Ureter (tissue), 1 donor: ENCODE measurements around the gene PTBP1. TPM values are rescaled to one million over a fixed set of nuclear protein-coding genes. Genes with fewer than 3 reads are reported as not detected.
"Not testable (repeated sequence)": the region's sequence is repeated elsewhere in the genome, so short reads cannot be mapped to it uniquely, and the experiment has no call there.

Experiments
- DNase-seq: peaks from one replicate; pipeline ENCODE4 v3.0.0-alpha.2; 2020; ENCODE audit warnings: low spot score
- total RNA-seq: library from RNA; stranded (reverse); gene quantifications from one replicate; pipeline ENCODE4 v1.2.4, GENCODE V29; 2023
- donor health status: DM: yes; HTN: yes; CAD: no.

The PTBP1 gene
- total RNA-seq, 1 donor from 2014 or later, result 374 TPM

DNA sequence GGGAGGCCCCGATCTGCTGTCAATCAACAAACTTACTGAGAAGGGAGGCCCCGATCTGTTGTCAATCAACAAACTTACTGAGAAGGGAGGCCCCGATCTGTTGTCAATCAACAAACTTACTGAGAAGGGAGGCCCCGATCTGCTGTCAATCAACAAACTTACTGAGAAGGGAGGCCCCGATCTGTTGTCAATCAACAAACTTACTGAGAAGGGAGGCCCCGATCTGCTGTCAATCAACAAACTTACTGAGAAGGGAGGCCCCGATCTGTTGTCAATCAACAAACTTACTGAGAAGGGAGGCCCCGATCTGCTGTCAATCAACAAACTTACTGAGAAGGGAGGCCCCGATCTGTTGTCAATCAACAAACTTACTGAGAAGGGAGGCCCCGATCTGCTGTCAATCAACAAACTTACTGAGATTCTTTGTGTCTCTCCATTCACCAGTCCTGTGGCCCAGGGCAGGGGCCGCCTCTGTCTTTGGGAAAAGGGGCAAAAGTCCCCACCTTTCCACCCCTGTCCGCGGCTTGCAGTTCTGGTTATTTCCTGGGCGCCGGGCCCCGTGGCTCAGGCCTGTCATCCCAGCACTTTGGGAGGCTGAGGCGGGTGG is 56.5 kb downstream of the PTBP1 start:
- DNase-seq, result not testable (repeated sequence)

- DNase-seq, result no peak
Observed at GRCh38 chr19:854549-854948, 57.3 kb downstream of the PTBP1 start.

DNA sequence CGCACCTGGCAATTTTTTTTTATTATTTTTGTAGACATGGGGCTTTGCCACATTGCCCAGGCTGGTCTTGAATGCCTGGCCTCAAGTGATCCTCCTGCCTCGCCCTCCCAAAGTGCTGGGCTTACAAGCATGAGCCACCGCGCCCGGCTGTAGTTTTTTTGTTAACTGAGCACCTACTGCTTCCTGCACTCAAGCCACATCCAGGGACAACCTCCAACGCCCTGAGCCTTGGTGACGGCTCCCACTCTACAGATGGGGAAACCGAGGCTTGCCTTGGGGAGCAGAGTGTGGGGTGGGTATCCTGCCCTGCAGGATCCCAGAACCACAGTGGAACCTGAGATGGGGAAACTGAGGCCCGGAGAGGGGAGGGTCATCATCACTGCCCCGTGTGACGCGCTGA is 57.9 kb downstream of the PTBP1 start:
- no peak for DNase-seq

DNA sequence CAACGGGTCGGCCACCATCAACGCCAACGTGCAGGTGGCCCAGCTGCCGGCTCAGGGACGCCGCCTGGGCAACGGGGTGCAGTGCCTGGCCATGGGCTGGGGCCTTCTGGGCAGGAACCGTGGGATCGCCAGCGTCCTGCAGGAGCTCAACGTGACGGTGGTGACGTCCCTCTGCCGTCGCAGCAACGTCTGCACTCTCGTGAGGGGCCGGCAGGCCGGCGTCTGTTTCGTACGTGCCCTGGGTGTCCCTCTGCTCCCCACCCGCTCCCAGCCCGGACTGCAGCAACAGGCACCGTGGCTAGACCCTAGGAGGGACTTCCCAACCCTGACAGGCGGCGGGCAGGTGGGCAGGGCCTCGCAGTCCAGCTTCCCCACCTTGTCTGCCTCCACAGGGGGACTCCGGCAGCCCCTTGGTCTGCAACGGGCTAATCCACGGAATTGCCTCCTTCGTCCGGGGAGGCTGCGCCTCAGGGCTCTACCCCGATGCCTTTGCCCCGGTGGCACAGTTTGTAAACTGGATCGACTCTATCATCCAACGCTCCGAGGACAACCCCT is 58.4 kb downstream of the PTBP1 start:
- DNase-seq, result no peak

DNA sequence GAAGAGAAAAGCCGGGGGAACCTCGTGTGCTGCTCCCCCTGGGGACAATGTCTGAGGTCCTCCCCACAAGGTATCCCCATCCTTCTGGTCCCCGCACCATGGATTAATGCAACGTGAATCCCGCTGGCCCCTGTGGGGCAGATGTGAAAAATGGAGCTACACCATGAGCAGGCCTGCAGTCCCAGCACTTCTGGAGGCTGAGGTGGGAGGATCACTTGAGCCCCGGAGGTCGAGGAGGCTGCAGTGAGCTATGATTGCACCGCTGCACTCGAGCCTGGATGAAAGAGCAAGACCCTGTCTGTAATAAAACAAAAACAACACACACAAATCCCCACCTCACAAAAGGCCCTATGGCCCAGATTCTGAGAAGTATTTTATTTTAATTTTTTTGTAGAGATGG is 61.0 kb downstream of the PTBP1 start:
- DNase-seq, result no peak

- DNase-seq, result no peak
Observed at GRCh38 chr19:858868-859843, 61.9 kb downstream of the PTBP1 start, which contains the start of gene CFD. Gene CFD, plus strand, starts transcription at chr19:859664. Its CDS starts 26 bp downstream, at chr19:859690.

DNA sequence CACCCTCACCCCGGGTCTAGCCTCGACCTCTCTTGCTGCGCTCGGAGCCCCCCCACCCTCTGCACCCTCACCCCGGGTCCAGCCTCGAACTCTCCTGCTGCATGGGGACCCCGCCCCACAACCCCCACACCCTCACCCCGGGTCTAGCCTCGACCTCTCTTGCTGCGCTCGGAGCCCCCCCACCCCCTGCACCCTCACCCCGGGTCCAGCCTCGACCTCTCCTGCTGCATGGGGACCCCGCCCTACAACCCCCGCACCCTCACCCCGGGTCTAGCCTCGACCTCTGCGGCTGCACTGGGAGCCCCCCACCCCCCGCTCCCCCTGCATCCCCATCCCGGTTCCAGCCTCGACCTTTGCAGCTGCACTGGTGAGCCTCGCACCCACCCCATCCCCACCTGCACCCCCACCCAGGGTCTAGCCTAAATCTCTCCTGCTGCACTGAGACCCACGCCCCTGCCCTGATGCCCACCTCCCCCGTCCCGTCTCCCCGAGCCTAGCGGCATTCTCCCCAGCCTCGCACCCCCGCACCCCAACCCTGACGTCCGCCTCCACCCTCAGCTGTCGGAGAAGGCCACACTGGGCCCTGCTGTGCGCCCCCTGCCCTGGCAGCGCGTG is 64.0 kb downstream of the PTBP1 start:
- DNase-seq, result no peak

Other genes starting within 250 kb of the PTBP1 start
- gene BSG, start 224.9 kb upstream of the PTBP1 start, total RNA-seq, result 273 TPM
- not detected for gene HCN2, start 207.6 kb upstream of the PTBP1 start, total RNA-seq
- 56.4 TPM for gene POLRMT, start 163.9 kb upstream of the PTBP1 start, total RNA-seq
- 0.29 TPM for gene FGF22, start 157.6 kb upstream of the PTBP1 start, total RNA-seq
- 54.5 TPM for gene RNF126, start 134.2 kb upstream of the PTBP1 start, total RNA-seq
- gene FSTL3, start 121.1 kb upstream of the PTBP1 start, total RNA-seq, result 29.8 TPM
- gene PRSS57, start 102.0 kb upstream of the PTBP1 start, total RNA-seq, result not detected
- 26.0 TPM for gene PALM, start 88.5 kb upstream of the PTBP1 start, total RNA-seq
- gene MISP, start 46.3 kb upstream of the PTBP1 start, total RNA-seq, result 2.4 TPM
- gene PLPPR3, start 24.5 kb downstream of the PTBP1 start, total RNA-seq, result not detected
- gene AZU1, start 30.4 kb downstream of the PTBP1 start, total RNA-seq, result not detected
- not detected for gene PRTN3, start 43.5 kb downstream of the PTBP1 start, total RNA-seq
- 0.81 TPM for gene ELANE, start 54.9 kb downstream of the PTBP1 start, total RNA-seq
- gene CFD, start 62.2 kb downstream of the PTBP1 start, total RNA-seq, result 139 TPM
- 63.7 TPM for gene MED16, start 95.7 kb downstream of the PTBP1 start, total RNA-seq
- gene RNU6-9, start 96.0 kb downstream of the PTBP1 start, total RNA-seq, result not detected
- gene R3HDM4, start 115.8 kb downstream of the PTBP1 start, total RNA-seq, result 69.5 TPM
- gene KISS1R, start 119.9 kb downstream of the PTBP1 start, total RNA-seq, result not detected
- gene ARID3A, start 128.6 kb downstream of the PTBP1 start, total RNA-seq, result 8.4 TPM
- gene WDR18, start 186.9 kb downstream of the PTBP1 start, total RNA-seq, result 36.6 TPM
- gene GRIN3B, start 203.0 kb downstream of the PTBP1 start, total RNA-seq, result not detected
- gene TMEM259, start 223.7 kb downstream of the PTBP1 start, total RNA-seq, result 210 TPM
- not detected for gene RNU6-2, start 224.1 kb downstream of the PTBP1 start, total RNA-seq
- 223 TPM for gene CNN2, start 229.2 kb downstream of the PTBP1 start, total RNA-seq
- gene ABCA7, start 242.7 kb downstream of the PTBP1 start, total RNA-seq, result 21.4 TPM